Measurements from ENCODE around the gene BMP3. TPM values are rescaled to one million over a fixed set of nuclear protein-coding genes. Genes with fewer than 3 reads are reported as not detected.

The BMP3 gene
- total RNA-seq, 2 donors from 2014 or later, result 0.11 to 0.13 TPM

DNA sequence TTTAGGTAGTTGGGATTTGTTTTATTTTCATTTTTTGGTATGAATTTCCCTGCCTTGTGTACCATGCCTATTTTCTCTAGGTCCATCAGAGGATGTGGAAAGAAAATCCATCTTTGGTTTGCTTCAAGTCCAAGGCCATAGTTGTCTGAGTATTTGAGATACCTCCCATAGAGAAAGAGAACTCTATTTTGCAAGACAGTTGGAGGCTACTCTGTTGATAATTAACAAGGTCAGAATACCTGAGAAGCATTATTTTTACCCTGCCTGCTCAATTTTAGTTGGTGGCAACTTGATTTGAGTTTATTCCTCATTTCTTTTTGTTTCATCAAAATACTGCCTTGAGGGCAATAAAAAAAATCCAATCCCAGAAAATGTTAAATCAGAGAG, 30.8 kb downstream of the BMP3 start:
- Histone ChIP-seq H3K27ac (ENCODE audit: low read depth, low read length) (no peak overlapping the region), H3K27me3 (ENCODE audit: control insufficient read depth, insufficient read depth, low read length, poor library complexity, severe bottlenecking) (peaks cover 16% of the 10 kb centered on the region), H3K4me3 (ENCODE audit: low read length) (no peak overlapping the region), H3K36me3 (ENCODE audit: control insufficient read depth, insufficient read depth, low read length) (no peaks in the 10 kb centered on the region), H3K9ac (ENCODE audit: extremely low read depth, low read length, poor library complexity, severe bottlenecking) (no peak overlapping the region), H3K4me1 (ENCODE audit: control insufficient read depth, insufficient read depth, low read length) (no peaks in the 10 kb centered on the region), H3K9me3 (ENCODE audit: control insufficient read depth, low read length) (no peaks in the 10 kb centered on the region)
- H3K9me3 Mint-ChIP-seq, result no peaks in the 10 kb centered on the region
- H3K27me3 Mint-ChIP-seq (ENCODE audit: insufficient read depth), result peaks cover 4% of the 10 kb centered on the region
- no peak overlapping the region for H3K4me3 Mint-ChIP-seq
- DNase-seq, result no peak
- no peaks in the 10 kb centered on the region for H3K4me1 Mint-ChIP-seq
- TF ChIP-seq, protein P1, sequence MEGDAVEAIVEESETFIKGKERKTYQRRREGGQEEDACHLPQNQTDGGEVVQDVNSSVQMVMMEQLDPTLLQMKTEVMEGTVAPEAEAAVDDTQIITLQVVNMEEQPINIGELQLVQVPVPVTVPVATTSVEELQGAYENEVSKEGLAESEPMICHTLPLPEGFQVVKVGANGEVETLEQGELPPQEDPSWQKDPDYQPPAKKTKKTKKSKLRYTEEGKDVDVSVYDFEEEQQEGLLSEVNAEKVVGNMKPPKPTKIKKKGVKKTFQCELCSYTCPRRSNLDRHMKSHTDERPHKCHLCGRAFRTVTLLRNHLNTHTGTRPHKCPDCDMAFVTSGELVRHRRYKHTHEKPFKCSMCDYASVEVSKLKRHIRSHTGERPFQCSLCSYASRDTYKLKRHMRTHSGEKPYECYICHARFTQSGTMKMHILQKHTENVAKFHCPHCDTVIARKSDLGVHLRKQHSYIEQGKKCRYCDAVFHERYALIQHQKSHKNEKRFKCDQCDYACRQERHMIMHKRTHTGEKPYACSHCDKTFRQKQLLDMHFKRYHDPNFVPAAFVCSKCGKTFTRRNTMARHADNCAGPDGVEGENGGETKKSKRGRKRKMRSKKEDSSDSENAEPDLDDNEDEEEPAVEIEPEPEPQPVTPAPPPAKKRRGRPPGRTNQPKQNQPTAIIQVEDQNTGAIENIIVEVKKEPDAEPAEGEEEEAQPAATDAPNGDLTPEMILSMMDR (conservative IDR thresholded peaks at IDR 0.05), result no peak
- H3K36me3 Mint-ChIP-seq (ENCODE audit: low read depth), result no peaks in the 10 kb centered on the region
- no peak overlapping the region for H3K27ac Mint-ChIP-seq

DNA sequence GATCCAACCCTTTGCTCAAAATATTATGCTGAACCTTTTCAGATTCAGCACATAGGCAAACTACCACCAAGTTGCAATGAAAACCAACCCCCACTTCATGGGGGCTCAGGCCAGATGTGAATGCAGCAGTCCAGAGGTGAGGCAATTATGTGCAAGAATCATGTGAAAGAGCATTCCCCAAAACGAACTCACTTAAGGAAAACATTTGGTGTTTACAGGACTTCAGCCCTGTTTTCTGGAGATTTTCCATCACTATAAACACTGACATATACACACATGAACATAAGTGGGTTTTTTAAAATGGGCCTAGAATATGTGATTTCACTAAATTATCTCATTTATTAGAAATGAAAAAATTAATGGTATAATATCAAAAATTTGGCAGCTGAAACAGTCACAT, 31.5 kb downstream of the BMP3 start:
- TF ChIP-seq, protein P1 (conservative IDR thresholded peaks at IDR 0.05), result no peak
- WGBS, 2 experiments (ENCODE audit: insufficient coverage in 1 of 2, insufficient read length in 1 of 2), result 75% methylated on average over 1 of the region's 1 CpG; no CpG with 5 or more reads in 1 of the 2 experiments
- H3K4me3 Mint-ChIP-seq, result no peak overlapping the region
- no peaks in the 10 kb centered on the region for H3K4me1 Mint-ChIP-seq
- no peak overlapping the region for H3K27ac ChIP-seq (ENCODE audit: low read depth, low read length)
- no peaks in the 10 kb centered on the region for H3K4me1 ChIP-seq (ENCODE audit: control insufficient read depth, insufficient read depth, low read length)
- H3K27ac Mint-ChIP-seq, result no peak overlapping the region
- H3K9me3 Mint-ChIP-seq, result no peaks in the 10 kb centered on the region
- H3K27me3 Mint-ChIP-seq (ENCODE audit: insufficient read depth), result peaks cover 4% of the 10 kb centered on the region
- H3K36me3 ChIP-seq (ENCODE audit: control insufficient read depth, insufficient read depth, low read length), result no peaks in the 10 kb centered on the region
- H3K36me3 Mint-ChIP-seq (ENCODE audit: low read depth), result no peaks in the 10 kb centered on the region
- H3K27me3 ChIP-seq (ENCODE audit: control insufficient read depth, insufficient read depth, low read length, poor library complexity, severe bottlenecking), result peaks cover 16% of the 10 kb centered on the region
- H3K4me3 ChIP-seq (ENCODE audit: low read length), result no peak overlapping the region
- H3K9me3 ChIP-seq (ENCODE audit: control insufficient read depth, low read length), result no peaks in the 10 kb centered on the region
- no peak for DNase-seq
- no peak overlapping the region for H3K9ac ChIP-seq (ENCODE audit: extremely low read depth, low read length, poor library complexity, severe bottlenecking)

GRCh38 chr4:81065446-81065845, 34.9 kb downstream of the BMP3 start:
- no peaks in the 10 kb centered on the region for H3K4me1 ChIP-seq (ENCODE audit: control insufficient read depth, insufficient read depth, low read length)
- Mint-ChIP-seq H3K4me3 (no peak overlapping the region), H3K4me1 (peaks cover 3% of the 10 kb centered on the region), H3K9me3 (no peaks in the 10 kb centered on the region), H3K27me3 (ENCODE audit: insufficient read depth) (peaks cover 4% of the 10 kb centered on the region), H3K36me3 (ENCODE audit: low read depth) (no peaks in the 10 kb centered on the region), H3K27ac (no peak overlapping the region)
- DNase-seq, result no peak
- H3K36me3 ChIP-seq (ENCODE audit: control insufficient read depth, insufficient read depth, low read length), result no peaks in the 10 kb centered on the region
- H3K9me3 ChIP-seq (ENCODE audit: control insufficient read depth, low read length), result no peaks in the 10 kb centered on the region
- no peak overlapping the region for H3K27ac ChIP-seq (ENCODE audit: low read depth, low read length)
- no peak overlapping the region for H3K4me3 ChIP-seq (ENCODE audit: low read length)
- peaks cover 16% of the 10 kb centered on the region for H3K27me3 ChIP-seq (ENCODE audit: control insufficient read depth, insufficient read depth, low read length, poor library complexity, severe bottlenecking)
- TF ChIP-seq, protein P1 (conservative IDR thresholded peaks at IDR 0.05), result no peak
- 76% methylated on average over 4 of the region's 5 CpGs; no CpG with 5 or more reads in 1 of the 2 experiments for WGBS, 2 experiments (ENCODE audit: insufficient coverage in 1 of 2, insufficient read length in 1 of 2)
- H3K9ac ChIP-seq (ENCODE audit: extremely low read depth, low read length, poor library complexity, severe bottlenecking), result no peak overlapping the region

All from endodermal cell (in vitro differentiated cells).